Hematopoietic multipotent progenitor cell (in vitro differentiated cells): ENCODE data around the gene TGIF2LY. TPM values are rescaled to one million over a fixed set of nuclear protein-coding genes. Genes with fewer than 3 reads are reported as not detected.
"Not testable (repeated sequence)": the region's sequence is repeated elsewhere in the genome, so short reads cannot be mapped to it uniquely, and the experiment has no call there.

Source experiments
- DNase-seq, 3 donors: peaks; one replicate each; pipeline ENCODE4 v3.0.0-alpha.2; 2011 to 2015; ENCODE audit warnings: low read depth in 2 of 3, low spot score in 2 of 3
- small RNA-seq: library from RNA; depleted of rRNA; stranded (forward); fragments of <200 nt; gene quantifications from one replicate; pipeline ENCODE3, GENCODE V24; 2012
- total RNA-seq: library from RNA; depleted of rRNA; stranded (reverse); fragments of >200 nt; gene quantifications from one replicate; pipeline ENCODE4 v1.2.3, GENCODE V29; 2012

Gene TGIF2LY
- total RNA-seq: not detected

GRCh38 chrY:3578767-3579166 is at the start of gene TGIF2LY:
TSS of gene TGIF2LY (plus strand) at chrY:3579067. CDS start at chrY:3579245, 178 bp downstream.
- DNase-seq: not testable (repeated sequence)

Small RNAs within 50 kb of the gene (small RNA-seq; reads per million reads assigned to genes)
- gene PRRC2CP1: not detected
